Esophagus squamous epithelium (tissue), 4 donors: ENCODE results near the gene CCNY.

Experiments
- CTCF ChIP-seq, 6 experiments: fragments of 450-650 bp in 4 of 6; fragments of 200-600 bp in 2 of 6; sonication (generic) in 2 of 6; IDR thresholded peaks; one replicate each; pipeline ENCODE4 v1.5.1; 2016 to 2019; ENCODE audit warnings: antibody characterized with exemption in 6 of 6, mild to moderate bottlenecking in 4 of 6, moderate library complexity in 4 of 6
- POLR2A ChIP-seq, 4 donors: fragments of 450-650 bp; IDR thresholded peaks; one replicate each; pipeline ENCODE4 v1.6.1; 2017; ENCODE audit warnings: antibody characterized with exemption in 4 of 4, mild to moderate bottlenecking in 4 of 4, moderate library complexity in 3 of 4

- TF ChIP-seq CTCF (IDR thresholded peaks at IDR 0.05) (no peak), POLR2A (IDR thresholded peaks at IDR 0.05) (no peak)
Measured at GRCh38 chr10:35572583-35572982, 236.3 kb downstream of the CCNY start.
